Measurements from ENCODE around the gene TAF4.

Gene TAF4

DNA sequence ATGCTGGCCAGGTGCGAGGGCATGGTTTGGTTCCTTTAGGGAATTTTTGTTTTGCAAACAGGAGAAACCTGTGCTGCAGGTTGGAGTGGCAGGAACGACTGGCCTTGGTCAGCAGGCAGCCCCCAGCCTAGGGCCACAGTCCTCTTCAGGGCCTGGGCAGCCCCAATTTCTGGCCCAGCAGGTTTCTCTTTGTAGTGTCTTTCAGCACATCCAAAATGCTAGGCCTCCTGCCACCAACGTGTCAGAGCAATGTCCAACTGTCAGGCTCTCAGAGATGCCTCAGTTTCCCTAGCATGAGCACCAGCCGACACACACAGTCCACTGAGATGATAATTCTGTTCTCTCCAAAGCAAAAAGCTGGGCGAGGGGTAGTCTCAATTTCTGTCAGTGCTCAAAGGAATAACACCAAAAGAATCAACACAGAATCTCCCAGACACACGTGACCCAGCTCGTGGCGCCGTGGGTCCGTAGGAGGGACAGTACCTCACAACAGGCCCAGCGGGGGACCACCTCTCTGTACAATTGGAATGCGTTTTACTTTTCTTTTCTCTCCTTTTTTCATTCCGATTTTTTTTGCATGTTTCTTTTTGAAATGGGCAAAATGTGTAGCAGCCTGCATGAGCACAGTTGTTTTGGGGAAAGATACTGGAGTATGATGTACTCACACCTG is 125.9 kb downstream of the TAF4 start:
- no peak for DNase-seq

DNA sequence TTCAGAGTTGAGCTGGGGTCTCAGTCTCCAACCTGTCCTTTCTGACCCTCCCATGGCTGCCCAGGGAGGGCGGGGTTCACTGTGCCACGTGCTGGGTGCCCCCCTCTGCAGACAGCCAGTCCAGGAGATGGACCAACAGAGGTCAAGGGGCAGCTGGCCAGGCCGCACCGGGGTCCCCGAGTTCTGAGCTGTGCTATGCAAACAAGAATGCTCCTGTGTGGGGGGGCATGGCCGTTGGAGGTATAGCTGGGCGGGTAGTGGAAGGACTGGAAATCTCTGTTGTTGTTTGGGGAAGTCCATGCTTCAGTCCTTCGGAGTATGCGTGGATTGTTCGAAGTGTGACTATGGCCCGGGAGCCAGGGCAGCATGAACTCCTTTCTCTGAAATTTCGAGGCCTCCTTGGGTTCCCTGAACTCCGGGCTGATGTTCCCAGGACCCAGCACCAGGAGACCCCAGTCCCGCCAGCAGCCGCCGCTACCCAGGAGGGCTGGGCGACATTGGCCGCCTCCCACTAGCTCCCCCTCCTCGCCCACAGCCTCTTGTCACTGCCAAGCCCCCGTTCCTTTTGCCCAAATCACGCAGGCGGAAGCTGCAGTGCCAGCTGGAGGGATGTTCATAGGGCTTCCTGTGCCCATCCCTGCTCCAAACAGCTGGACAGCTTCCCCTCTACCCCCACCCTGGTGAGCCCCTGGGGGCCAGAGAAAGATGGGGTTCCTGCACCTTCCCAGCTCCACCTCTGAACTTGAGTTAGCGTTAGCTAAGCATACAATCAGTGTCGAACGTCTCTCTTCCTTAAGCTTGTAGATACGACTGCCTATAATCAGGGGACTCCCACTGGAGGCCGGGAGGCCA is 126.6 kb downstream of the TAF4 start:
- no peak for DNase-seq

DNA sequence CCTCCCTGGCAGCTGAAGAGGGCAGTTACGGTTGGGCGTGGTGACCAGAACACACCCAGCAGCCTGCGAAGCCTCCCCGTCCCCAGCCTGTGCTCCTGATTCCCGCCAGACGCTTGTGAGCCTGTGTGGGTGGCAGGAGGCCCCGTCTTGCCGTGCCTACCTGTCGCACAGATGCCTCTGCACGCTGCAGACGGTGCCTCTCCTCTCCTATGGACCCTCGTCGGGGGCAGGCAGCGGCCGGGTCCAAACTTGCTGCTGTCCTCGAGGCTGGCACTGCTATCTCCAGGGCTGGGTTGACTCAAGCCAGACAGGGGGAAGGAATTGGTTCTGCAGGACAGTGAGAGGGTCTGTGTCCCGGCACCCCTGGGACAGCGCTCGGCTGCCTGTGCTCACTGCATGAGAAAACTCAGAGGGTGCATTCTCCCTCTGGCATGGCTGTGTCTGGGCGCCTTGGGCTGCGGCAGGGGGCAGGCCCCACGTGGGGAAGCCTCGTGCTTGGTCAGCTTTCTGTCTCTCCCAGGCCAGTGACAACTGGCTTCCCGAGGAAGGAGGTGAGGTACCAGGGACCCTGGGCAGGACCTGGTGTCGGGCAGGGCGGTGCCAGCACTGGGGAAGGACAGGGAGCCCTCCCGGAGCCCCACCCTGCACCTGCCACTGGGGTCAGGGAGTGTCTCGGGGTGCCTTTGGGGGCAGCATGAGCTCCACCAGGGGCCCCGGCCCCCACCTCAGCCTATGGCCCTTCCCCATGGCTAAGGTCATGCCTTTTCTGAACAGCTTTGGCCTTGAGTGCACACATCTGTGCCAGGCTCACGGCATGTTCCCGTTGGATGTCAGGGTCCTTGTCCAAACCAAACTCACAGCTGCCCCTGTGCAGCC is 127.5 kb downstream of the TAF4 start:
- no peak for DNase-seq

DNA sequence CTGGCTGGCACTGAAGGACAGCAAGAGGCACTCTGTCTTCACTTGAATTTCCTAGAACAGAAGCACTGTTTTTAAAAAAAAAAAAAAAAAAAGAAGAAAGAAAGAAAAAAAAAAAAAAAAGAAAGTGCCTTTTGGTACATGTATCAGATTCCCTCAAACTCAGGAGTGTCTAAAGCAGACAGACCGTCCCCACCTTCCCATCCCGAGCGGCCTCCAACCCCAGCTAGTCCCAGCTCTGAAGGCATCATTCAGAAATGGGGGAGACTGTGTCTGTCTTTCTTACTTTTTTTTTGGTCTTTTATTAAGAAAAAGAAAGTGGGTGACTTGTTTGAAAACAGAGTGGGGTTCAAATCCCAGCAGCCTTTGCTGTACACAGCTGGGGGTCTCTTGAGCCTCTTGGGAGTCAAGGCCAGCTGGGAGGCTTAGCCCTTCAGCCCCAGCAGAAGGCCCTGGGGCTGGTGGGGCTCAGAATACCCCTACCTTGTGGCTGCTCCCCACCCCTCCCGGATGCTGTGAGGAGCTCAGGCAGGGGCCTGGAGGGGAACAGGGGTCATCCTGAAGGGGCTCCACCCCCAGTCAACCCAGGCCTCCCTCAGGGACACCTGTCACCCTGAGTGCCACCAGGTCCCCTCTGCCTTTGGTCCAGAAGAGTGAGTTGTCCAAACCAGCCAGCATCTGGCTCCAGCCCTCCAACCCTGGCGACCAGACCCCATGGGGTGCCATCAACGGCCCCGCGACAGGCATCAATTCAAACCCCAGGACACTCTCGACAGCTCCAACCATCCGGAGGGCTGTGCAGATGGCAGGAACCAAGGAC is 128.3 kb downstream of the TAF4 start:
- DNase-seq = no peak

- no peak for DNase-seq
Observed at GRCh38 chr20:61936701-61937131, 129.0 kb downstream of the TAF4 start.

GRCh38 chr20:61935926-61936700 is 129.6 kb downstream of the TAF4 start:
- DNase-seq = no peak

- DNase-seq = no peak
Observed at GRCh38 chr20:61934716-61935530, 130.8 kb downstream of the TAF4 start.

DNA sequence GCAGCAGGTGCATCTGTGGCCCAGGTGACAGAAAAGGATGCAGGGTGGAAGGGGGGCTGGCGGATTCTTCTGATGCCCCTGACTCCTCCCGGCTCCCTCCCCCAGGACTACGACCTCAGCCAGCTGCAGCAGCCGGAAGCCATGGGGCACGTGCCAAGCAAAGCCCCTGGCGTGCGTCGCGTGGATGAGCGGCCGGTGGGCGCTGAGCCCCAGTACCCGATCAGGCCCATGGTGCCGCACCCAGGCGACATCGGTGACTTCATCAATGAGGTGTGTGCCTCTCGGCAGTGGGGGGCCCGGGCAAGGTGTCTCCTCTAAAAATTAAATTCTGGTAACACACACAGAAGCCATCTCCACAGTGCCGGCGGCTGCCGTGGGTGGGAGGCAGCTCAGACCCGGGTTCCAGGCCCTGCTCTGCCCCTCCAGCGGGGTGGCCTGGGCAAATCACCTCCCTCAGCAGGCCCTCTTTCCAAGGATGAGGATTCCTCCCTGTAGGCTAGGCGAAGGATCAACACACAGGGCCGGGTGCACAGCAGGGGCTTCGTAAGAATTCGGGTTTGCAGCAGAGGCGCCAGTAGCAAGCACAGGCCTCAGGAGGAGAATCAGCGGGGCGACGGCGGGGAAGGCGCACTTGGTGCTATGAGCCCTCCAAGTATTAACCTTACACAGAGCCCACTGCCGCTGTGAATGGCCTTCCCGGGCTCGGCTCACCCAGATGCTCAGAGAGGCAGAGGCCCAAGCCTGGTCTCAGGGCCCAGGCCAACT is 131.5 kb downstream of the TAF4 start:
- no peak for DNase-seq

GRCh38 chr20:61933481-61933950 is 132.2 kb downstream of the TAF4 start:
- DNase-seq = no peak

GRCh38 chr20:61932711-61933480 is 132.8 kb downstream of the TAF4 start:
- DNase-seq = no peak

DNA sequence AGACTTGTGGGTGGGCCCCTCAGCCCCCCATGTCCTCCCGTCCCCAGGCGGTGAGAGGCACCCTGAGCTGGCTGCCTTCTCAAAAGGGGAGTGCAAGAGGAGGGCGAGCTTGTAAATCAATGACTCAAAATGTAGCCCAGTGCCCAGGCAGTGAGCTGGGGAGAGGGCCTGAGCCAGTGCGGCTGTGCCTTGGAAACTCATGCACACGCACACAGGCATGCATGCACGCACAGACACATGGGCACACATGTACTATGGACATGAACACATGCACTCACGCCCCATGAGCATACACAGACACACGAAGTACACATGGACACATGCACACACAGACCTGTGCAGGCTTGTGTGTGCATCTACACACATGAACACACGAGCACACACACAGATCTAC is 133.5 kb downstream of the TAF4 start:
- DNase-seq = no peak

DNA sequence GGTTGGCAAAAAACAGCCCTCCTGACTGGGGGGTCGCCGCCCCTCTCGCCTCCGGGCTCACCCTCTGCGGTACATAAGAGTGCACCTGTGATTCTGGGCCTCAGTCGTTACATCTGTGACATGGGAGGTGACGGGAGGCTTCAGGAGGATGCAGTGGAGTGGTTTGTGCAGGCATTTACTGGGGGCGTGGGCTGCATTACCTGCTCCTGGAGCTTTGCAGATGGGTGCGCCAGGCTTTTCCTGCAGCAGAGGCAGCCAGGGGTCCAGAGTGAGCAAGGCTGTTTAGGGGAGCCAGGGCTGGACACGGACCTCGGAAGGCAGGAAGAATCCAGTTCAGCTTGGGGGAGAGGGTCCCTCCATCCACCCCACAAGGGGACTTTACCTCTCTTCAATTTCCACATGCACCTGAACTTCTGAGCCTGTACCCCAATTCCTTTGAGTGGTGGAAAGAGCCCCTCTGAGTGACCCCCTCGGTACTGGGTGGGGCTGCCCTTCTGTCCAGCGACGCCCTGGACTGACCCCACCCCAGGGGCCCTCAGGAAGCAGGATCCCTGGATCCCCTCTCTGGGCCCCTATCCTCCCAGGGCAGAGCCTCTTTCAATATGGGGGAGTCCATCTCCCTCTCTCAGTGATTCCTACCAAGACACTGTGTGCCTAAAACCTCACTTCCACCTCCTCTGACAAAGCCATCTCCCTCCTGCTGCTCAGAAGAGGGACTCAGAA is 134.0 kb downstream of the TAF4 start:
- DNase-seq = no peak

DNA sequence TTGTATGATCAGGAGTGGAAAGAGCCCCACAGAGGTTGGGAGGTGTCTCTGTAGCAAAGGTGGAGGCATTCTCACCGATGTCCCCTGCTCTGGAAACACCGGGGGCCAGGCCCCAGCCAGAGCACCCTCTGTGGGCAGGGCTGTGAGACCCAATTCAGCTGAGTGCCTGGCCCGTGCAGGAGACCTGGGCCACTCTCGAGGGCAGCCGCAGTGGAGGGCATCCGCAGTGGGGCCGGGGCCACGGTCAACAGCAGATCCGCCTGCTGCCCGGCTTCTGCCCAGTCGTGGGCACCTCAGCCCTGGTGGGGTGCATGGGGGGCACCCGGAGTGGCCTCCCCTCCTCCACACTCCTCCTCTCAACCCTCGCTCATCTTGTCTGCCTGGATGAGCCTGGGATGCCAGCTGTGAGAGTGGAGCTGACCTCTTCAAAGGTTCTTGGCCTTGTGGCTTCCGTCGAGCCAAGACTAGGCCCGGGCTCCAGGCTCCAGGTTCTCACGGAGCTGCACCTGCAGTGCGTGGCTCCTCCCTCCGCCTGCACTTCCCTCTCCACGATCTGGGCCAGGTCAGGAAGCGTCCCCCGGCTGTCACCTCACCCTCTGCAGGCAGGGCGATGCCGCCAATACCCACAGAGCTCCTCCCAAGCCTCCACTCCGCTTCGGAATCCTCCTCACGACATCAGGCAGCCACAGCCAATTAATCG is 134.8 kb downstream of the TAF4 start:
- no peak for DNase-seq

- DNase-seq = no peak
Observed at GRCh38 chr20:61929971-61930666, 135.6 kb downstream of the TAF4 start.

DNA sequence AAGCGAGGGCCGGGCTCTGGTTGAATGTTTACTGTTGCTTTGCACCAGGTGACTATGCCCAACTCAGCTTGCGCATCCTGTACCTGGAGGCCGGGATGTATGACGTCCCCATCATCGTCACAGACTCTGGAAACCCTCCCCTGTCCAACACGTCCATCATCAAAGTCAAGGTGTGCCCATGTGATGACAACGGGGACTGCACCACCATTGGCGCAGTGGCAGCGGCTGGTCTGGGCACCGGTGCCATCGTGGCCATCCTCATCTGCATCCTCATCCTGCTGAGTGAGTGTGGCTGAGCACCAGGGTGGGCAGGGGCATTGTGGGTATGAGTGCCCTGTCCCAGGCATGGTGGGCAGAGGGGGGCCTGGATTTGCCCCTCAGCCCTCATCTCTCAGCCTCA is 136.1 kb downstream of the TAF4 start:
- no peak for DNase-seq

DNA sequence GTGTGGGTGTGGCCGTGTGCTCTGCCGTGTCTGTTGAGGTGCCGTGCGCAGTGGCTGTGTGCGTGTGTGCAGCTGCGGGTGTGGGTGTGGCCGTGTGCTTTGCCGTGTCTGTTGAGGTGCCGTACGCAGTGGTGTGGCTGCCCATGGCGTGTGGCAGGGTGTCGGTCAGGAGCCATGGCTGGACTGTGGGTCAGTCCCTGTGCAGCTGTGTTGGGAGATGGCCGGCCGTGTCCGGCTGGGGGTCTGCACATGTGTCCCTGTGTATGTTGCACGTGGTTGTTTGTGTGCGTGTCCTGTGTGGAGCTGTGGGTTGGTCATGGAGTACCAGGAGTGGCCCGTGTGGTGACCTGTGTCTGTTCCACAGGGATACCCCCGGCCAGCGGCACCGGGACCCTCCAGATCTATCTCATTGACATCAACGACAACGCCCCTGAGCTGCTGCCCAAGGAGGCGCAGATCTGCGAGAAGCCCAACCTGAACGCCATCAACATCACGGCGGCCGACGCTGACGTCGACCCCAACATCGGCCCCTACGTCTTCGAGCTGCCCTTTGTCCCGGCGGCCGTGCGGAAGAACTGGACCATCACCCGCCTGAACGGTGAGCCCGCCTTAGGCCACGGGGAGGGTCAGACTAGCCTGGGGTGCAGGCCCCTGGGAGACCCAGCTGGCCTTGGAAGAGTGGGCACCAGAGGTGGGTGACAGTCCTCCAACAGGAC is 137.7 kb downstream of the TAF4 start:
- no peak for DNase-seq

All from CD4-positive, alpha-beta T cell treated with Interferon gamma for 1 hour (primary cell).